ENCODE data around the gene COPS3. TPM values are rescaled to one million over a fixed set of nuclear protein-coding genes. Genes with fewer than 3 reads are reported as not detected.

COPS3 gene
- total RNA-seq: 36.6 TPM

DNA sequence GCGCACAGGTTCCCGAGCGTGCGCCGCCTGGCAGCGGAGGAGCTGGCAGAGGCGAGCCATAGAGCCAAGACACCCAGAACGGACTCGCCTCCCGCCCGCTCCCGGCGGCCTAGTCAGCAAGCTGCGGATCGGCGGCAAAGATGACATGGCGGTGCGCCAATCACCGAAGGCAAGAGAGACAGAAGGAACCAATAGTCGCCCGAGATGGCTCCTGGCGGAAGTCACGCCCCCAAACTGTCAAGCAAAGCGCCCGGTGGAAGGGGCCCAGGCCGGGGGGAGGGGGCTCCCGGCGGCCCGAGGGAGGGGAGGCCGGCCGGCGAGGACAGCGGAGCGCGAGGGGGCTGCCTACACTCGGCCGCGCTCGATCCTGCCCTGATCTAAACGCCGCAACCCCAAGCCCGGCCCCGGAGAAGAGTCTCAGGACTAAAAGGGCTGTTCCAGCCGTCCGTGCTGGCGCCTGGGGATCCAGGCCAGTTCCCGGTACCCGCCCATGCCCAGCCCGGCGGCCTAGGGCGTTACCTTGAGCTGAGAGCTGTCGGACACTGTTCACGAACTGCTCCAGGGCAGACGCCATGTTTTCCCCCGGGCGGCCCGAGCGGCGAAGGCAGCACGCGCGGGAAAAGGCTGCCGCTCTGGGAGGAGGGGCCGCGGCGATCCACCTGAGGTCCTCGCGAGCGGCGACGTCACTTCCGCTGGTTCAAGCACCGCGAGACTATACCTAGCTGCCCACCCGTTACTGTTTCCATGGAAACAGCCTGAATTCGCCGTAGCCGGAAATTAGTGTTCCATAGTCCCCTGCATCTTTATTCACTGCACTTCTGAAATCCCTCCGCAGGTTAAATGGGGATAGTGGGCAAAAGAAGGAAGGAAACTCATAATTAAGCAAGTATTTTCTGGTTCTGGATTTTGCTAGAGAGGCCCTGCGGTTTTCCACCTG is at the start of gene COPS3:
Gene COPS3, minus strand, starts transcription at position 634 of the 937 bp plus-strand sequence. Its CDS starts 60 bp downstream, at position 574.
- Histone ChIP-seq H3K27me3 (no peaks in the 10 kb centered on the region), H3K4me1 (peaks cover 5 to 14% of the 10 kb centered on the region in 2 donors), H3K27ac (peak within 1 kb of the TSS; percentile 97 to 98), H3K9me3 (no peaks in the 10 kb centered on the region), H3K4me3 (peak within 1 kb of the TSS; percentile 88 to 92), H3K36me3 (no peaks in the 10 kb centered on the region)
- intact Hi-C loops (cut with DNase I): loop anchor here (1.0 to 5.0 kb wide), 4 partner anchors 22 to 756 kb away; partner anchors contain the start of genes ATPAF2, FLCN, GID4 and NT5M
- TF ChIP-seq, protein P1, sequence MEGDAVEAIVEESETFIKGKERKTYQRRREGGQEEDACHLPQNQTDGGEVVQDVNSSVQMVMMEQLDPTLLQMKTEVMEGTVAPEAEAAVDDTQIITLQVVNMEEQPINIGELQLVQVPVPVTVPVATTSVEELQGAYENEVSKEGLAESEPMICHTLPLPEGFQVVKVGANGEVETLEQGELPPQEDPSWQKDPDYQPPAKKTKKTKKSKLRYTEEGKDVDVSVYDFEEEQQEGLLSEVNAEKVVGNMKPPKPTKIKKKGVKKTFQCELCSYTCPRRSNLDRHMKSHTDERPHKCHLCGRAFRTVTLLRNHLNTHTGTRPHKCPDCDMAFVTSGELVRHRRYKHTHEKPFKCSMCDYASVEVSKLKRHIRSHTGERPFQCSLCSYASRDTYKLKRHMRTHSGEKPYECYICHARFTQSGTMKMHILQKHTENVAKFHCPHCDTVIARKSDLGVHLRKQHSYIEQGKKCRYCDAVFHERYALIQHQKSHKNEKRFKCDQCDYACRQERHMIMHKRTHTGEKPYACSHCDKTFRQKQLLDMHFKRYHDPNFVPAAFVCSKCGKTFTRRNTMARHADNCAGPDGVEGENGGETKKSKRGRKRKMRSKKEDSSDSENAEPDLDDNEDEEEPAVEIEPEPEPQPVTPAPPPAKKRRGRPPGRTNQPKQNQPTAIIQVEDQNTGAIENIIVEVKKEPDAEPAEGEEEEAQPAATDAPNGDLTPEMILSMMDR (IDR thresholded peaks at IDR 0.05): no peak
- DNase-seq (ENCODE audit: low spot score in 2 of 2): peak; percentile 88 to 99

DNA sequence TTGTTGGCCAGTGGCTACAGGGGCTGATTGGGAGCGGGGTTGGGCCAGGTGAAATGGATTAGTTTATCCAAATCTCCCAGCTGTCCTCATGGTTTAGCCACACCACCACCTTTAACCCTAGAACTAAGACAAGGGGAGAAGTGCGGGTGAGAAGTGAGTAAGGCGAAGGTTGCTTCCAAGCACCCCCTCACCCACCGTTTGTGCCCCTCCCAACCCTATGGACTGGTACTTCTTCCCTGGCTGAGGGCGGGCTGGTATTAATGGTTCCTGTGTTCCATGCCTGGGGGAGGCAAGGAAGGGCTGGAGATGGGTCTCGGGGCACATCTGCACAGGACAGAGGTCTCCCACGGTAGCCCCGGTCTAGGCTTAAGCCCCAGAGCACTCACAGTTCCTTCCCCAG is 47.2 kb upstream of the COPS3 start:
- peak in 1 of 2 donors; percentile 59 for DNase-seq (ENCODE audit: low spot score in 2 of 2)
- H3K27ac ChIP-seq: no peak overlapping the region
- TF ChIP-seq, protein P1 (IDR thresholded peaks at IDR 0.05): no peak
- no peak overlapping the region for H3K4me3 ChIP-seq
- no peaks in the 10 kb centered on the region for H3K36me3 ChIP-seq
- H3K4me1 ChIP-seq: no peaks in the 10 kb centered on the region
- no peaks in the 10 kb centered on the region for H3K27me3 ChIP-seq
- H3K9me3 ChIP-seq: no peaks in the 10 kb centered on the region
- intact Hi-C loops (cut with DNase I): no loop called here

DNA sequence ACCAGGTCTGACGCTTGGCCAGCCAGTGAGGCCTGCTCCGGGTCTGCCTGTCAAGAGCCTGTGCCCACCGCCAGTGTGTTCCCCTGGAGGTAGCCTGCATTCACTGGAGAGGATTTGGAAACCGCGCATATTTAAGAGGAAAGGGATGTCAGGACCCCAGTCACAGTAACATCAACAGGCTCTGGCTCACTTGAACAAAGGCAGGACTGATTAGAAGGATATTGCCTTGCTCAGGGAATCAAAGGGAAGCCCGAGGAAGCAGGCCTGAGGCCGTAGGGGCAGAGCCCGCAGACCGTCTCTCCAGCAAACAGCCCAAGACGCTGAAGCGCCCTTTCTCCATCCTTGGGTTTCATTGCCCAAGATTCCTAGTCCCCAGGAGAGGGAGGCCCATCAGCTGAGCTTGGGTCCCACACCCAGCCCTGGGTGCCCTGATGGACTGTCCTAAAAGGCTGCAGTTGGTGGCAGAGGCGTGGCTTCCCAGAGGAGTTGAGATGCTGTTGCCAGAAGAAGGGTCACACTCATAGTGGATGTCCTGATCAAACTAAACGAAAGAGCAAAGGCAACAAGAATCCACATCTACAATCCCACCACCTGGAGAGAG is 45.3 kb upstream of the COPS3 start:
- TF ChIP-seq, protein P1 (IDR thresholded peaks at IDR 0.05): no peak
- DNase-seq (ENCODE audit: low spot score in 2 of 2): peak in 1 of 2 donors; percentile 40
- Histone ChIP-seq H3K36me3 (no peaks in the 10 kb centered on the region), H3K9me3 (no peaks in the 10 kb centered on the region), H3K4me3 (no peak overlapping the region), H3K27me3 (no peaks in the 10 kb centered on the region), H3K27ac (no peak overlapping the region), H3K4me1 (no peaks in the 10 kb centered on the region)
- intact Hi-C loops (cut with DNase I): no loop called here

DNA sequence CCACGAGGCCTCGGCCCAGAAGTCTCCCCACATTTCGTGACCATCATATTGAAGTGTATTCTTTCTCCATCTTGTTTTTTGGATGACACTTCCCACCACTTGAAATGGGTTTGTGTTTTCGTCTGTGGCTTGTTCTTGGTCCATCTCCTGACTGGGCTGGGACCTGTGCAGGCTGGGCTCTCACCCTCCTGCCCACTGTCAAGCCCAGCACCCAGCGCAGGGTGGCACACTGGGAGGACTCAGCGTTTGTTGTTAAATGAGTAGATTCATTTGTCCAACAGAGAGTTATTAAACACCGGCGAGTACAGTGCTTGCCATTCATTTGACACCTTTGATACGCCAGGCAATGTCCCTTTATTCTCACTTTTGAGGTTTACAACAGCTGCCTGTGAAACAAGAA is 44.8 kb upstream of the COPS3 start:
- no peaks in the 10 kb centered on the region for H3K4me1 ChIP-seq
- DNase-seq (ENCODE audit: low spot score in 2 of 2): peak in 1 of 2 donors; percentile 13
- intact Hi-C loops (cut with DNase I): no loop called here
- TF ChIP-seq, protein P1 (IDR thresholded peaks at IDR 0.05): no peak
- H3K4me3 ChIP-seq: no peak overlapping the region
- H3K36me3 ChIP-seq: no peaks in the 10 kb centered on the region
- no peaks in the 10 kb centered on the region for H3K9me3 ChIP-seq
- H3K27ac ChIP-seq: no peak overlapping the region
- H3K27me3 ChIP-seq: no peaks in the 10 kb centered on the region

DNA sequence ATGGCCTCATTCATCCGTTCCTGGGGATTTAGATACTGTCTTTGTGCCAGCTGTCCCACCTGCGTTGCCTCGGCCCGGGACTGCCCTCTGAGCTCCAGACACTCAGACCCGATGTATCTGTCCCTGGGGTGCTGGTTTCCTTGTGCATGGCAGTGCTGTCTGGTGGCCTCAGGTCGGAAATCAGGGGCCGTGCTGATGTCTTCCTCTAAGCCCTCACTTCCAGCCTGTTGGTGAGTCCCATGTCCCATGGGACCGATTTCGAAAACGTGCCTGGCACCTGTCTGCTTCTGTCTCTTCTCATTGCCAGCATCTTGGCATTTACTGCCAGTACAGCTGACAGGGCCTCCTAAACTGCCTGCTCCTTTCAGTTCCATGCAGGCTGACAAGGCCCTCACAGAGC is 44.2 kb upstream of the COPS3 start:
- Histone ChIP-seq H3K27me3 (no peaks in the 10 kb centered on the region), H3K27ac (no peak overlapping the region), H3K9me3 (no peaks in the 10 kb centered on the region), H3K4me1 (no peaks in the 10 kb centered on the region), H3K4me3 (no peak overlapping the region), H3K36me3 (no peaks in the 10 kb centered on the region)
- DNase-seq (ENCODE audit: low spot score in 2 of 2): peak in 1 of 2 donors; percentile 56
- TF ChIP-seq, protein P1 (IDR thresholded peaks at IDR 0.05): no peak
- intact Hi-C loops (cut with DNase I): no loop called here
